Measurements from ENCODE around the gene PSORS1C1.
"Not testable (repeated sequence)": the region's sequence is repeated elsewhere in the genome, so short reads cannot be mapped to it uniquely, and the experiment has no call there.

DNA sequence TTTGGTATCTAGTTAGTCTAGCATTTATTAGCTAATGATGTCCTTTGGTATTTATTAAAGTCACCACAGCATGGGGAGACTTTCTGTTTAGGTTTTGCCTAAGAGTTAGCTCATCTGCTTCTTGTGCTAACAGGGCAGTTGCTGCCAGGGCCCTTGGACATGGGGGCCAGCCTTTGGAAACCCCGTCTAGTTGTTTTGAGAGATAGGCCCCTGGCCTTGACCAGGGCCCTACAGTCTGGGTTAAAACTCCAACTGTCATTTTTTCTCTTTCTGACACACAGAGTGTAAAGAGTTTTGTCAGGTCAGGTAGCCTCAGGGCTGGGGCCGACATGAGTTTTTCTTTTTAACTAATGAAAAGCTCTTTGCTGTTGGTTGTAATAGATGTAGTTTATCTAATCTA lies 68.7 kb downstream of the PSORS1C1 start:
- not testable (repeated sequence) for TF ChIP-seq CTCF (IDR thresholded peaks at IDR 0.05; ENCODE audit: low read depth, low read length); POLR2A (IDR thresholded peaks at IDR 0.05; ENCODE audit: extremely low read depth, insufficient read length)
- TF ChIP-seq, protein P1, sequence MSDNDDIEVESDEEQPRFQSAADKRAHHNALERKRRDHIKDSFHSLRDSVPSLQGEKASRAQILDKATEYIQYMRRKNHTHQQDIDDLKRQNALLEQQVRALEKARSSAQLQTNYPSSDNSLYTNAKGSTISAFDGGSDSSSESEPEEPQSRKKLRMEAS (IDR thresholded peaks at IDR 0.05; ENCODE audit: low read depth, low read length), result not testable (repeated sequence)
